Activated CD4-positive, alpha-beta T cell treated with anti-CD3 and anti-CD28 coated beads for 48 hours (primary cell): ENCODE measurements around the gene ARL8A.
"Not testable (repeated sequence)": the region's sequence is repeated elsewhere in the genome, so short reads cannot be mapped to it uniquely, and the experiment has no call there.

Experiments
- DNase-seq: peaks from one replicate; pipeline ENCODE4 v3.0.0-alpha.2; 2020

ARL8A gene

GRCh38 chr1:202133496-202133895 is 11.0 kb downstream of the ARL8A start:
- no peak for DNase-seq

DNA sequence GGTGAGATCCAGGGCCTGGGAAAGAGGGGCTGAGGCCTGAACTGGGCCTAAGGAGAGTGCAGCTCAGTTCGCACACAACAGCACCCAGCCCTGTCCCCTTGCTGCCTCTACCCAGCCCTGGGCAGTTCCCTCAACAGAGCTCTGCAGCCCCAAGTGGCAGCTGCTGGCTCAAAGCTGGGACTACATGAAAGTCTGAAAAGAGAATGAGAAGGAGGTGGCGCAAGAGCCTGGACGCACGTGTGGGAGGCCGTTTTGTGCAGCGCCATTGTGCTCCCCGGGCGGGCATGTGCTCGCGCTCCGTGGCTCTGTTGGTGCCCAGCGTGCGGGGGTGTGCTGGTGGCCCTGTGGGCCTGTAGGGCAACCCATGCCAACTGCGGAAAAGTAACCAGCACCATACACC is 11.5 kb downstream of the ARL8A start:
- DNase-seq = no peak

- no peak for DNase-seq
These were observed 12.3 kb downstream of the ARL8A start for GRCh38 chr1:202131956-202132821.

GRCh38 chr1:202130816-202131522 is 13.6 kb downstream of the ARL8A start:
- DNase-seq = no peak

DNA sequence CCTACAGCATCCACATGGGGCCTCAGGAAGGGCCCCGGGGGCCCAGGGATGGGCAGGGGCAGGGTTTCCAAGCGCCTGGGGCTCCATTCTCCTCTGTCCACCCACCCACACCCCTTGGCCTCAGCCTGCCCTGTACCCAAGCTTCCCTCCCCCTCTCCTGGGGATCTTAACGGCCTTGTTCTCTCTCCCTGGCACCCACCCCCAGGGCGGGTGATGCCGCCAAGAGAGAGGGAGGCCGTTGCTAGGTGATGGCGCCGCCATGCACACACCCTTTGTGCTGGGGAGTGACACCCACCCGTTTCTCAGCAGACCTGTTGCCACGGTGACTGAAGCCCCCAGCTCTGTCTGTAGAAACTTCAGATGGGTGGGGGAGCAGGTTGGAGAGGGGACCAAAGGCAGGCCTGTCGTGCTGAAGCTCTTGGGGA is 14.2 kb downstream of the ARL8A start:
- no peak for DNase-seq

DNA sequence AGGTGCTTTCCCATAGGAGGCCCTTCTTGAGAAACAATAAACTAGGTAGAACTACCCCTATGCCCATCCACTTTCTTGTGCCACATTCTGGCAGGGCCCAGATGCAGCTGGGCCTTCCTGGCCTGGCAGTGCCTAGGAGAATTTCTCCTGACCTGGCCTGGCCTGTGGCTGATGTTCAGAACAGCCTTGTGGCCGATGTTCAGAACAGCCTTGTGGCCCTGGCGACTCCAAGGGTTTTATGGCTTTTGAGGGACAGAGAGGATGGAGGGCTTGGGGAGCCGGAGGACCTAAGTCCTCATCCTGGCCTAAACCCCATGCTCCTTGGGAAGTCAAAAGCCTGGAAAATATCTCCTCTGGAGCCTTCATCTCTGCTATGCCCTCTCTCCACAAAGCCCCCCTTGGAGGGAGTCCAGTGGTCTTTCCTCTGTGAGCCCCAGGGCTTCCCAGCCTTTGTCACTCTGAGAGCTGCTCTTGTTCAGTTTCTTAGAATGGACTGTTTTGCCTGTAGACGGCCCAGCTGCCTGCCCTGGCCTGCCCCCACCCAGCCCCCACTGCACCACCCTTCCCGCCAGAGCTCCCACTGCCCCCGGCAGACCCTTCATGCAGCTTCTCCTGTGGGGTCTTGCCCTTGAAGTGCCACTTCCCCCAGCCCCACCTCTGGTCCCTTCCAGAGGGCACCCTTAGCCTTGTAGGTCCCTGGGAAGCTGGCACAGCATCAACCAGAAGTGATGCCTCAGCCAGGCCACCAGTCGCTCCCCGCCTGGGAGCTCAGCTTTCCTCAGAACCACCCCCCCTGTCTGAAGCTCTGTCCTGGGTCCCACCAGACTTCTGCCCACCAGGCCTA is 14.9 kb downstream of the ARL8A start:
- DNase-seq = no peak

DNA sequence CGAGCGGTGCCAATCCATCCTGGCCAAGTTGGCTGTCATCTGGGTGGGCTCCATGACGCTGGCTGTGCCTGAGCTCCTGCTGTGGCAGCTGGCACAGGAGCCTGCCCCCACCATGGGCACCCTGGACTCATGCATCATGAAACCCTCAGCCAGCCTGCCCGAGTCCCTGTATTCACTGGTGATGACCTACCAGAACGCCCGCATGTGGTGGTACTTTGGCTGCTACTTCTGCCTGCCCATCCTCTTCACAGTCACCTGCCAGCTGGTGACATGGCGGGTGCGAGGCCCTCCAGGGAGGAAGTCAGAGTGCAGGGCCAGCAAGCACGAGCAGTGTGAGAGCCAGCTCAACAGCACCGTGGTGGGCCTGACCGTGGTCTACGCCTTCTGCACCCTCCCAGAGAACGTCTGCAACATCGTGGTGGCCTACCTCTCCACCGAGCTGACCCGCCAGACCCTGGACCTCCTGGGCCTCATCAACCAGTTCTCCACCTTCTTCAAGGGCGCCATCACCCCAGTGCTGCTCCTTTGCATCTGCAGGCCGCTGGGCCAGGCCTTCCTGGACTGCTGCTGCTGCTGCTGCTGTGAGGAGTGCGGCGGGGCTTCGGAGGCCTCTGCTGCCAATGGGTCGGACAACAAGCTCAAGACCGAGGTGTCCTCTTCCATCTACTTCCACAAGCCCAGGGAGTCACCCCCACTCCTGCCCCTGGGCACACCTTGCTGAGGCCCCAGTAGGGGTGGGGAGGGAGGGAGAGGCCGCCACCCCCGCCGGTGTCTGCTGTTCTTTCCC is 16.5 kb downstream of the ARL8A start:
- no peak for DNase-seq

GRCh38 chr1:202127061-202127460 is 17.5 kb downstream of the ARL8A start:
- DNase-seq = no peak

GRCh38 chr1:202126426-202126825 is 18.1 kb downstream of the ARL8A start:
- DNase-seq = no peak

- DNase-seq = no peak
These were observed 18.9 kb downstream of the ARL8A start for GRCh38 chr1:202125611-202126010.

DNA sequence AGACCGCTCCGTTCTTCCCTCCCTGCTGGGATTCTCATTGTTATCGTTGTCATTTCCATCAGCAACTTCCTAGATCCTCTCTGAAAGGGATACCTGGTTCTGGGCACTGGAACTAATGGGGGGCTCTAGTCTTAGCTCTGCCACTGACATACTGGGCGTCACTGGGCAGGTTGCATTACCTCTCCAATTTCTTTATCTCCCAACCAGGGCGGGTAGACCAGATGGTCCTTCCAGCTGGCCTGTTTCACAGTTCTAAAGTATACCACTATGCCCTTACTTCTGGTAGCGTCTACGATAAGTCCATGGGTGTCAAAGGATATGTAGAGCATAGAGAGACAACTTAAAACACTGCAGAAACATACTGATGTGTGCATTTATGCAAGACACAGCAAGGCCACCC is 20.4 kb downstream of the ARL8A start:
- no peak for DNase-seq

DNA sequence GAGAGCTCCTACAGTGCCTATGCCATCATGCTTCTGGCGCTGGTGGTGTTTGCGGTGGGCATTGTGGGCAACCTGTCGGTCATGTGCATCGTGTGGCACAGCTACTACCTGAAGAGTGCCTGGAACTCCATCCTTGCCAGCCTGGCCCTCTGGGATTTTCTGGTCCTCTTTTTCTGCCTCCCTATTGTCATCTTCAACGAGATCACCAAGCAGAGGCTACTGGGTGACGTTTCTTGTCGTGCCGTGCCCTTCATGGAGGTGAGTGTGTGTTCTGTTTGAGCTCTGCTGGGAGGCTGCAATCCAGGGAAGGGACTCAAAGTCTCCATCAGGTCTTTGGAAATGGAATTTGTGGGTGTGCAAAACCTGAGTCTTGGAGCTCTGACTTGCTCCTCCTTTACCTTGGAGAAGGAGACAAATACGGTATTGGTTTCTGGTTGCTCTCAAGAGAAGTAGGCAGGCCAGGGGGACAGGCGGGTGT is 21.2 kb downstream of the ARL8A start:
- DNase-seq = no peak

DNA sequence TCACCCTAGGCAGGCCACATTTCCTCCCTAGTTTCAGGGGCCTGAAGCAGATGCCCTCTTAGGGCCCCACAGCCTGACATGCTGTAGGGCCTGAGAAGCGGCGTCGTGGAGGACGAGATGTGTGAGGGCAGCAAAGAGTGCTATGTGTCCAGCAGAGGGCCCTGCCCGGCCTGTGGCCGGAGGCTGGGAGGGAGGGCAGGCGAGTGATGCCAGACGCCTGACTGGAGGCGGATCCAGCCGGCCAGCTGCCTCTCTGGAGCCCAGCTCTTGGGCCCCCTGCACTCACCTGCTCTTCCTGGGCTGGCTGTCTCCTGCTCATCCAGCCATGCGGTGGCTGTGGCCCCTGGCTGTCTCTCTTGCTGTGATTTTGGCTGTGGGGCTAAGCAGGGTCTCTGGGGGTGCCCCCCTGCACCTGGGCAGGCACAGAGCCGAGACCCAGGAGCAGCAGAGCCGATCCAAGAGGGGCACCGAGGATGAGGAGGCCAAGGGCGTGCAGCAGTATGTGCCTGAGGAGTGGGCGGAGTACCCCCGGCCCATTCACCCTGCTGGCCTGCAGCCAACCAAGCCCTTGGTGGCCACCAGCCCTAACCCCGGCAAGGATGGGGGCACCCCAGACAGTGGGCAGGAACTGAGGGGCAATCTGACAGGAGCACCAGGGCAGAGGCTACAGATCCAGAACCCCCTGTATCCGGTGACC is 21.8 kb downstream of the ARL8A start, which contains the start of gene GPR37L1:
TSS of gene GPR37L1 (plus strand) at position 279 of the 697 bp plus-strand sequence. CDS start at position 326, 47 bp downstream.
- no peak for DNase-seq

- DNase-seq = no peak
These were observed 23.5 kb downstream of the ARL8A start for GRCh38 chr1:202121006-202121405.

DNA sequence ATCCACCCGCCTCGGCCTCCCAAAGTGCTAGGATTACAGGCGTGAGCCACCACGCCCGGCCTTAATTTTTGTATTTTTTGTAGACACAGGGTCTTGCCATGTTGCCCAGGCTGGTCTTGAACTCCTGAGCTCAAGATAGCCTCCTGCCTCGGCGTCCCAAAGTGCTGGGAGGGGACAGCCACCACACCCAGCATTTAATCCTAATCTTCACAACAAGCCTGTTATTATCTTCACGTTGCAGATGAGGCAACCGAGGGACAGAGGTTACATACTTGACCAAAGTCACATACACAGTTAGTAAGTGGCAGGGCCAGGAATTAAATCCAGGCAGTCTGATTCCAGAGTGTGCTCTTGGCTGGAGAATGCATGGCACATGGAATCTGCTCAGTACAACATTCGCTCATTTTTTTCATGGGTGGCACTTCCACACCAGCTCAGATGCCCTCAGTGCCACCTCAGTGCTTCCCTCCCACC is 26.6 kb downstream of the ARL8A start:
- no peak for DNase-seq

DNA sequence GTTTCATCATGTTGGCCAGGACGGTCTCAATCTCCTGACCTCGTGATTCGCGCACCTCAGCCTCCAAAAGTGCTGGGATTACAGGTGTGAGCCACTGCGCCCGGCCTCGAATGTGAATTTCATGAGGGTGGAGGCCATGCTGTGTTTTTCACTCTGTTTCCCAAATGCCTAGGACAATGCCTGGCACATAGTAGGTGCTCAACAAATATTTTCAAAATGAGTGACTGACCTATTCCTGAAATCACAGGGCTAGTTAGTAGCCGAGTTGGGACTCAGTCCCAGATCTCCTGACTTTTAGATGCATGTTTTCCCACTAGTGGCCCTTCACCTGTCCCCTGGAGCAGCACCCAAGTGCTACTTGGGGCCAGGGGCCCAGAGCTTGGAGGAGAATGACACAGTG is 28.2 kb downstream of the ARL8A start:
- no peak for DNase-seq

DNA sequence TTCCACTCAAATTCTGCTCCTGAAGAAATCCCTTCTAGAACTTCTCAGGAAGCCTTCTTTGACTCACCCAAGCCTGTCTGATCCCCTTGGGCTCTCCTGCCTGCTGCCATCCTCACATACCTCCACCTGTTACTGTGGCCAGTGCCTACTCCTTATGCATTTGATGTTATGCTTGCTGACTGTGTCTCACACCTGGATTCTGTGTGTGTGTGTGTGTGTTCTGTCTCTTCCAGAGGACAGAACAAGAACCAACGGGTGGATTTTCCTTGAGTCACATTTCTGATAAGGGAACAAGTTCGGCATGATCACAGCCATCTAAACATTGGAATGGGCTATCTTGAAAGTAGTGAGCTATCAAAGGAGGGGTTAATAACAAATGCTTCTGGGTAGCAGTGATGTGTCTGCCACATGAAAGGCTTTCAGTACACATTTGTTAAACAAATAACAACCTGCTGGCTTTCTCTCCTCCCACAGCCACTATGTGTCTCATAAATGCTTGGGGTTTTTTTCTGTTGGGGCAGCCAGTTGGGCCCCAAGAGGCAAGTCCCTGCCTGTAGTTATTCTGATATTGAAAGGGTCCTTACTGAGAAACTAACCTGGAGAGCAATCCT is 30.7 kb downstream of the ARL8A start:
- DNase-seq = no peak

- no peak for DNase-seq
These were observed 31.5 kb downstream of the ARL8A start for GRCh38 chr1:202112859-202113689.

DNA sequence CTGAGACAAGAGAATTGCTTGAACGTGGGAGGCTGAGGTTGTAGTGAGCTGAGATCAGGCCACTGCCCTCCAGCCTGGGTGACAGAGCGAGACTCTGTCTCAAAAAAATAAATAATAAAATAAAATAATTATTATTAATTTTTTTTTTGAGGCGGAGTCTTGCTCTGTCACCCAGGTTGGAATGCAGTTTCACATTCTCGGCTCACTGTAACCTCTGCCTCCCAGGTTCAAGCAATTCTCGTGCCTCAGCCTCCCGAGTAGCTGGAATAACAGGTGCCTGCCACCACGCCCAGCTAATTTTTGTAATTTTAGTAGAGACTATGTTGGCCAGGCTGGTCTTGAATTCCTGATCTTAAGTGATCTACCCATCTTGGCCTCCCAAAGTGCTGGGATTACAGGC is 32.9 kb downstream of the ARL8A start:
- not testable (repeated sequence) for DNase-seq

GRCh38 chr1:202110977-202111376 is 33.6 kb downstream of the ARL8A start:
- DNase-seq = no peak
